Mesendoderm (in vitro differentiated cells): ENCODE results near the gene CTDSP1.
A peak's percentile ranks its signal among the peaks of the same experiment; 100 is the strongest.

ENCODE experiments used
- DNase-seq: peaks from one replicate; pipeline ENCODE4 v3.0.0; 2013
- H2AK5ac ChIP-seq: 2 replicates; pipeline ENCODE4 v1.6.1; 2013; ENCODE audit warnings: low read length, inconsistent platforms
- H2BK120ac ChIP-seq: 2 replicates; pipeline ENCODE4 v1.6.1; 2013; ENCODE audit warnings: low read depth, mild to moderate bottlenecking, low read length, moderate library complexity, mixed read lengths
- H2BK15ac ChIP-seq: replicated peaks from 2 replicates; pipeline ENCODE4 v1.6.1; 2013; ENCODE audit warnings: low read depth, mild to moderate bottlenecking, moderate library complexity
- H2BK5ac ChIP-seq: 2 replicates; pipeline ENCODE4 v1.6.1; 2013; ENCODE audit warnings: low read length, inconsistent platforms
- H3K18ac ChIP-seq: 2 replicates; pipeline ENCODE4 v1.6.1; 2013; ENCODE audit warnings: mild to moderate bottlenecking, low read length, mixed read lengths
- H3K23ac ChIP-seq: one replicate; pipeline ENCODE4 v1.6.1; 2013; ENCODE audit warnings: low read length
- H3K27ac ChIP-seq: 2 replicates; pipeline ENCODE4 v1.5.1; 2013; ENCODE audit warnings: low read depth, mild to moderate bottlenecking, inconsistent platforms, low read length, moderate library complexity
- H3K27me3 ChIP-seq: 2 replicates; pipeline ENCODE4 v1.6.1; 2013; ENCODE audit warnings: low read length, control low read depth, mild to moderate bottlenecking, inconsistent platforms; ENCODE audit not compliant: insufficient read depth, poor library complexity
- H3K36me3 ChIP-seq: 2 replicates; pipeline ENCODE4 v1.6.1; 2013; ENCODE audit warnings: low read length, inconsistent platforms; ENCODE audit not compliant: control insufficient read depth, insufficient read depth
- H3K4ac ChIP-seq: one replicate; pipeline ENCODE4 v1.6.1; 2013; ENCODE audit warnings: low read depth, mild to moderate bottlenecking, low read length, moderate library complexity
- H3K4me1 ChIP-seq: 2 replicates; pipeline ENCODE4 v1.6.1; 2013; ENCODE audit warnings: low read depth, low read length, inconsistent platforms; ENCODE audit not compliant: control insufficient read depth
- H3K4me2 ChIP-seq: 2 replicates; pipeline ENCODE4 v1.6.1; 2013; ENCODE audit warnings: low read length
- H3K4me3 ChIP-seq: 2 replicates; pipeline ENCODE4 v1.5.1; 2013; ENCODE audit warnings: mild to moderate bottlenecking, low read length
- H3K56ac ChIP-seq: one replicate; pipeline ENCODE4 v1.6.1; 2013; ENCODE audit warnings: low read length
- H3K79me1 ChIP-seq: 2 replicates; pipeline ENCODE4 v1.6.1; 2013; ENCODE audit warnings: low read length, inconsistent platforms
- H3K79me2 ChIP-seq: 2 replicates; pipeline ENCODE4 v1.6.1; 2013; ENCODE audit warnings: mild to moderate bottlenecking, low read length; ENCODE audit not compliant: control insufficient read depth, insufficient read depth
- H3K9ac ChIP-seq: 2 replicates; pipeline ENCODE4 v1.6.1; 2013; ENCODE audit warnings: low read length, inconsistent platforms
- H4K5ac ChIP-seq: one replicate; pipeline ENCODE4 v1.6.1; 2013; ENCODE audit warnings: low read length
- H4K8ac ChIP-seq: one replicate; pipeline ENCODE4 v1.6.1; 2013; ENCODE audit warnings: low read depth, mild to moderate bottlenecking, control low read depth, low read length, moderate library complexity
- WGBS: extraction: QIAGEN DNeasy Blood & Tissue Kit; methylation state at CpG from one replicate; pipeline ENCODE4 v1.1.7; 2013; ENCODE audit warnings: low lambda C conversion rate, missing lambda C conversion rate; ENCODE audit not compliant: insufficient coverage; ENCODE audit errors: extremely low coverage; 5-methylcytosine and 5-hydroxymethylcytosine counted together

CTDSP1 gene

DNA sequence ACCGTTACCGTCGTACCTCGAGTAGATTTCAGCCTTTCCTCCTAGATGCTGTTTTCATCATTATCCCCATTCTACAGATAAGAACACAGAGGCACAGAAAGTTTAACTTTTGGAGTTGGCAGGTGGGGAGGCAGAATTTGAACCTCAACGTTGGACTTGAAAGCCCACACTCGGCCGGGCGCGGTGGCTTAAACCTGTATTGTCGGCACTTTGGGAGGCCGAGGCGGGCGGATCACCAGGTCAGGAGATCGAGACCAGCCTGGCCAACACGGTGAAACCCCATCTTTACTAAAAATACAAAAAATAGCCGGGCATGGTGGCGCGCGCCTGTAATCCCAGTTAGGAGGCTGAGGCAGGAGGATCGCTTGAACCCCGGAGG is 31.5 kb upstream of the CTDSP1 start:
- Histone ChIP-seq H3K23ac (no peak overlapping the region), H3K56ac (peak overlapping the region; percentile 97), H2BK5ac (no peak overlapping the region), H3K4me1 (no peaks in the 10 kb centered on the region), H3K79me1 (no peaks in the 10 kb centered on the region), H3K36me3 (no peaks in the 10 kb centered on the region), H3K4me2 (peak overlapping the region; percentile 89), H3K9ac (peak overlapping the region; percentile 72), H3K27me3 (no peaks in the 10 kb centered on the region), H3K4ac (no peak overlapping the region), H2BK15ac (no peak overlapping the region), H4K5ac (peak overlapping the region; percentile 71), H3K18ac (peak overlapping the region; percentile 79), H3K27ac (no peak overlapping the region), H2AK5ac (no peak overlapping the region), H2BK120ac (no peak overlapping the region), H4K8ac (no peak overlapping the region), H3K4me3 (peak overlapping the region; percentile 45), H3K79me2 (no peaks in the 10 kb centered on the region)
- no CpG with 5 or more reads among the region's 21 CpGs for WGBS
- DNase-seq, result no peak

DNA sequence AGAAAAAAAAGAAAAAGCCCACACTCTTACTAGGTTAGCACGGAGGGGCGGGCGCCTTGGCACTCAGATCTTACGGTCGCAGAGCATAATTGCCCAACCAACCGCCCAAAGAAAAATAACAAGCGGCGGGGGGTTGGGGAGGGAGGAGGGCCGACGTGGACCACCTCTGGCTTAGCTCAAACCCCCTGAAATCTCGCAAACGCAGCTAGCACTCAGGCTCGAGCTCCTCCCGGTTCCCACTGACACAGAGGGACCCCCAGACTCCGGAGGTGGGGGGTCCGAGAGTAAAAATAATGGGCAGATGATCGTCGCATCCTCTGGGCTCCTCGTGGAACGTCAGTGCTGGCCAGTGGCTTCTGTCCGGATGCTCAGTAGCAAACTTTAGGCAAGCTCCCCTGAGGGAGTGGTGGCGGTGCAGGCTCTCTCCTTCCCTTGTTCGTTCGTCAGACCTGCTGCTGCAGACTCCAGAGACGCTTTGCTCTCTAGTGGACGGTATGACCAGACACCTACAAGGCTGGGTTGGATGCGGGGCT is 31.0 kb upstream of the CTDSP1 start:
- peak overlapping the region; percentile 22 for H3K56ac ChIP-seq
- no peak overlapping the region for H3K27ac ChIP-seq
- H2BK5ac ChIP-seq, result no peak overlapping the region
- H3K27me3 ChIP-seq, result no peaks in the 10 kb centered on the region
- peak overlapping the region; percentile 32 for H3K9ac ChIP-seq
- peak overlapping the region; percentile 65 for H3K4ac ChIP-seq
- no peak overlapping the region for H2BK15ac ChIP-seq
- H4K5ac ChIP-seq, result no peak overlapping the region
- H2BK120ac ChIP-seq, result no peak overlapping the region
- H3K4me2 ChIP-seq, result peak overlapping the region; percentile 6
- no peak overlapping the region for H3K4me3 ChIP-seq
- no peak overlapping the region for H3K18ac ChIP-seq
- no peaks in the 10 kb centered on the region for H3K4me1 ChIP-seq
- no peak overlapping the region for H4K8ac ChIP-seq
- whole genome bisulfite sequencing, result no CpG with 5 or more reads among the region's 27 CpGs
- peak; percentile 83 for DNase-seq
- no peaks in the 10 kb centered on the region for H3K36me3 ChIP-seq
- H3K79me2 ChIP-seq, result no peaks in the 10 kb centered on the region
- H2AK5ac ChIP-seq, result no peak overlapping the region
- no peak overlapping the region for H3K23ac ChIP-seq
- H3K79me1 ChIP-seq, result no peaks in the 10 kb centered on the region

DNA sequence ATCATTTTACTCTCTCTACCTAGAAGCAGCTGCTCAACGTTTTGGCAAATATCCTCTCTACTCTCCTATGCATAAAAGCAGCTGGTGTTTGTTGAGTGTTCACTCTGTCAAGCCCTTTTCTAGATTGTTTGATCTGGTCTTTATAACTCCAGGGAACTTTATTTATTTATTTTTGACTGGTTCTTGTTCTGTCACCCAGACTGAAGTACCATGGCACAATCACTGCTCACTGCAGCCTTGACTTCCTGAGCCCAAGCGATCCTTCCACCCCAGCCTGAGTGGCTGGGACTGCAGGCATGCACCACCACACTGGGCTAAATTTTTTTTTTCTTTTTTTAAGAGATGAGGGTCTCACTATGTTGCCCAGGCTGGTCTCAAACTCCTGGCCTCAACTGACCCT is 30.3 kb upstream of the CTDSP1 start:
- no CpG with 5 or more reads among the region's 2 CpGs for WGBS
- Histone ChIP-seq H2BK15ac (no peak overlapping the region), H2AK5ac (no peak overlapping the region), H3K4me2 (no peak overlapping the region), H4K5ac (no peak overlapping the region), H3K4ac (no peak overlapping the region), H4K8ac (no peak overlapping the region), H3K27ac (no peak overlapping the region), H3K27me3 (no peaks in the 10 kb centered on the region), H3K4me1 (no peaks in the 10 kb centered on the region), H3K36me3 (no peaks in the 10 kb centered on the region), H3K9ac (no peak overlapping the region), H3K18ac (no peak overlapping the region), H3K79me1 (no peaks in the 10 kb centered on the region), H2BK5ac (no peak overlapping the region), H3K79me2 (no peaks in the 10 kb centered on the region), H3K56ac (no peak overlapping the region), H3K4me3 (no peak overlapping the region), H3K23ac (no peak overlapping the region), H2BK120ac (no peak overlapping the region)
- DNase-seq, result no peak

DNA sequence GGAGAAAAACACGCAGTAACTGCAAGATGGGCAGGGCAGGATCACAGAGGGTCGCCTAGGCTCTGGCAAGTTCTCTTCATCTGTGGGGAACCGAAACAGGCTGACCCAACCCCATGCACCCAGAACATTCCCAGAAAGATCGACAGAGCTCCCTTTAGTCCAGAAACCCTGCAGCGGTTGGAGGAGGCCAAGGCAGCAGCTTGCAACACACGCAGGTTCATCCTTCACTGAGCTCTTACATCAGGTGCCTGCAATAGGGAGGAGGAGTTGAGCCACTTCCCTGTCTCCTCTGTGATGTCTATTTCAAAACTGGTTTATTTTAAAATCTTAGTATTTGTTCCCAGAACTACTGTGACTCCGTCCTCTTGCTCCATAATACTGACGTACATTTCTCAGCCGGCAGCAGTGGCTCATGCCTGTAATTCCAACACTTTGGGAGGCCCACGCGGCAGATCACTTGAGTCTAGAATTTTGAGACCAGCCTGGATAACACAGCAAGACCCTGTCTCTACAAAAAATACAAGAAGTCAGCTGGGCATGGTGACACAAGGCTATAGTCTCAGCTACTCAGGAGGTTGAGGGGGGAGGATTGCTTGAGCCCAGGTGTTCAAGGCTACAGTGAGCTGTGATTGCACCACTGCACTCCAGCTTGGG is 29.1 kb upstream of the CTDSP1 start:
- Histone ChIP-seq H3K18ac (no peak overlapping the region), H3K79me1 (no peaks in the 10 kb centered on the region), H3K27ac (no peak overlapping the region), H3K4me1 (no peaks in the 10 kb centered on the region), H3K27me3 (no peaks in the 10 kb centered on the region), H3K4me2 (no peak overlapping the region), H2BK5ac (no peak overlapping the region), H3K4me3 (no peak overlapping the region), H4K5ac (no peak overlapping the region), H3K36me3 (no peaks in the 10 kb centered on the region), H3K56ac (no peak overlapping the region), H3K4ac (no peak overlapping the region), H2BK120ac (no peak overlapping the region), H3K23ac (no peak overlapping the region), H3K79me2 (no peaks in the 10 kb centered on the region), H2BK15ac (no peak overlapping the region), H2AK5ac (no peak overlapping the region), H4K8ac (no peak overlapping the region), H3K9ac (no peak overlapping the region)
- no peak for DNase-seq
- no CpG with 5 or more reads among the region's 11 CpGs for WGBS

DNA sequence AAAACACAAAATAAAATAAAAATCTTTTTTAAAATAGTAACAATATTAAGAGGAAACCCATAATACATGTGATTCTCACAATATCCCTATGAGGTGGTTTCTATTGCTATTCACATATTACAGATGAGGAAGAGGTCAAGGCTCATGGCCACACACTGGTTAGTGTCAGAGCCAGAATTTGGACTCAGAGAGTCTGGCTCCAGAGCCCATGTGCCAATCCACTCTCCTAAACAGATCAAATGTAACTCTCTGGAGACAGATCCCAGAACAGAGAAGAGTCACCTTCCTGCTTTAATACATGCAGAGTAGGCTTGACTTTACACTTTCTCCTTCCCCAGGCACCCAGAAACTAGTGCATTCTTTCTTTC is 27.7 kb upstream of the CTDSP1 start:
- Histone ChIP-seq H3K27me3 (no peaks in the 10 kb centered on the region), H2BK15ac (no peak overlapping the region), H2AK5ac (no peak overlapping the region), H3K9ac (no peak overlapping the region), H3K4me2 (no peak overlapping the region), H3K36me3 (no peaks in the 10 kb centered on the region), H2BK5ac (no peak overlapping the region), H3K56ac (no peak overlapping the region), H4K8ac (no peak overlapping the region), H3K18ac (no peak overlapping the region), H2BK120ac (no peak overlapping the region), H3K4me3 (no peak overlapping the region), H3K79me2 (no peaks in the 10 kb centered on the region), H3K27ac (no peak overlapping the region), H3K4ac (no peak overlapping the region), H3K4me1 (no peaks in the 10 kb centered on the region), H3K79me1 (no peaks in the 10 kb centered on the region), H3K23ac (no peak overlapping the region), H4K5ac (no peak overlapping the region)
- no peak for DNase-seq

DNA sequence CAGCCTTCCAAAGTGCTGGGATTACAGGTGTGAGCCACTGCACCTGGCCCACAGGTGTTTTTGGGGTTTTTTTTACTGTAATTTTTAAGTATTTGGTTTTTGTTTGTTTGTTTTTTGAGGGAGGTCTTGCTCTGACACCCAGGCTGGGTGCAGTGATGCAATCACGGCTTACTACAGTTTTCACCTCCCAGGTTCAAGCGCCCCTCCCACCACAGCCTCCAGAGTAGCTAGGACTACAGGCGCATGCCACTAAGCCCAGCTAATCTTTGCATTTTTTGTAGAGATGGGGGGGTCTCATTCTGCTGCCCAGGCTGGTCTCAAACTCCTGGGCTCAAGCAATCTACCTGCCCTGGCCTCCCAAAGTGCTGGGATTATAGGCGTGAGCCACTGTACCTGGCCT is 24.9 kb upstream of the CTDSP1 start:
- Histone ChIP-seq H3K18ac (no peak overlapping the region), H4K8ac (no peak overlapping the region), H3K4me2 (no peak overlapping the region), H3K23ac (no peak overlapping the region), H3K56ac (no peak overlapping the region), H3K9ac (no peak overlapping the region), H3K79me2 (no peaks in the 10 kb centered on the region), H3K4me1 (no peaks in the 10 kb centered on the region), H3K79me1 (no peaks in the 10 kb centered on the region), H3K4ac (no peak overlapping the region), H3K27me3 (no peaks in the 10 kb centered on the region), H3K4me3 (no peak overlapping the region), H2BK5ac (no peak overlapping the region), H2AK5ac (no peak overlapping the region), H2BK120ac (no peak overlapping the region), H4K5ac (no peak overlapping the region), H3K27ac (no peak overlapping the region), H3K36me3 (no peaks in the 10 kb centered on the region), H2BK15ac (no peak overlapping the region)
- no CpG with 5 or more reads among the region's 4 CpGs for WGBS
- no peak for DNase-seq
